IMR-90 (cell line): ENCODE measurements around the gene MICA. TPM values are rescaled to one million over a fixed set of nuclear protein-coding genes. Genes with fewer than 3 reads are reported as not detected.

Experiments
- ATAC-seq: fragments of 200-7000 bp; cut with Tn5 transposase; 2 replicates; pipeline ENCODE4 v1.9.1; 2020; ENCODE audit warnings: low read depth, mild to moderate bottlenecking, moderate library complexity
- BruUV-seq: library from RNA; stranded (reverse); fragments of 400-500 nt; replicated peaks from 2 replicates; lab custom pipeline; 2021; lab: Mats Ljungman, UMichigan
- CTCF ChIA-PET: fragments of 300-600 bp; formaldehyde crosslinking; extraction: SDS; loops from one replicate; lab custom pipeline; 2021; ENCODE audit warnings: antibody characterized with exemption; lab: Yijun Ruan, JAX
- POLR2A ChIA-PET: fragments of 300-600 bp; sonication (Branson Sonifier 250); formaldehyde crosslinking; loops from one replicate; lab custom pipeline; 2022; ENCODE audit warnings: antibody characterized with exemption; ENCODE audit not compliant: unreplicated experiment; lab: Charles Lee
- DNase-seq: peaks from one replicate; pipeline ENCODE4 v3.0.0; 2013
- H2AFZ ChIP-seq: replicated peaks from 2 replicates; pipeline ENCODE3; 2013; ENCODE audit warnings: low read length, mild to moderate bottlenecking; ENCODE audit not compliant: poor library complexity
- H2AK5ac ChIP-seq: 2 replicates; pipeline ENCODE4 v1.6.1; 2013; ENCODE audit warnings: low read depth, low read length, inconsistent platforms
- H2AK9ac ChIP-seq: replicated peaks from 2 replicates; pipeline ENCODE3; 2013; ENCODE audit warnings: mild to moderate bottlenecking, low read depth, low read length, moderate library complexity; ENCODE audit not compliant: poor library complexity
- H2BK120ac ChIP-seq: 2 replicates; pipeline ENCODE4 v1.6.1; 2013; ENCODE audit warnings: low read depth, low read length, inconsistent platforms
- H2BK15ac ChIP-seq: 3 replicates; pipeline ENCODE4 v1.6.1; 2013; ENCODE audit warnings: low read depth, low read length, inconsistent platforms
- H2BK20ac ChIP-seq: 2 replicates; pipeline ENCODE4 v1.6.1; 2013; ENCODE audit warnings: low read depth, mild to moderate bottlenecking, inconsistent platforms, low read length, moderate library complexity
- H2BK5ac ChIP-seq: 2 replicates; pipeline ENCODE4 v1.6.1; 2013; ENCODE audit warnings: mild to moderate bottlenecking, low read depth, low read length, inconsistent platforms; ENCODE audit not compliant: poor library complexity, severe bottlenecking
- H3K14ac ChIP-seq: replicated peaks from 2 replicates; pipeline ENCODE4 v1.6.1; 2013; ENCODE audit warnings: low read depth, low read length, inconsistent platforms
- H3K18ac ChIP-seq: 2 replicates; pipeline ENCODE4 v1.6.1; 2013; ENCODE audit warnings: low read depth, low read length, control low read depth
- H3K23ac ChIP-seq: 2 replicates; pipeline ENCODE4 v1.6.1; 2013; ENCODE audit warnings: low read depth, low read length, inconsistent platforms
- H3K27ac ChIP-seq: 2 replicates; pipeline ENCODE4 v1.5.1; 2013; ENCODE audit warnings: mild to moderate bottlenecking, control low read depth, low read length; ENCODE audit not compliant: insufficient read depth
- H3K27me3 ChIP-seq: 2 replicates; pipeline ENCODE4 v1.6.1; 2013; ENCODE audit warnings: low read length; ENCODE audit not compliant: control insufficient read depth, insufficient read depth
- H3K36me3 ChIP-seq: 2 replicates; pipeline ENCODE4 v1.6.1; 2013; ENCODE audit warnings: low read length, mixed read lengths; ENCODE audit not compliant: control insufficient read depth, insufficient read depth
- H3K4ac ChIP-seq: 2 replicates; pipeline ENCODE4 v1.6.1; 2013; ENCODE audit warnings: low read depth, low read length, inconsistent platforms
- H3K4me1 ChIP-seq: 2 replicates; pipeline ENCODE4 v1.6.1; 2013; ENCODE audit warnings: low read length, mixed read lengths; ENCODE audit not compliant: control insufficient read depth, insufficient read depth
- H3K4me2 ChIP-seq: 2 replicates; pipeline ENCODE4 v1.6.1; 2013; ENCODE audit warnings: low read depth, mild to moderate bottlenecking, control low read depth, low read length, moderate library complexity
- H3K4me3 ChIP-seq: 2 replicates; pipeline ENCODE4 v1.5.1; 2013; ENCODE audit warnings: low read depth, mild to moderate bottlenecking, control low read depth, low read length, moderate library complexity; ENCODE audit not compliant: insufficient read depth
- H3K56ac ChIP-seq: 2 replicates; pipeline ENCODE4 v1.6.1; 2013; ENCODE audit warnings: low read length, inconsistent platforms; ENCODE audit not compliant: insufficient read depth; ENCODE audit errors: extremely low read depth
- H3K79me1 ChIP-seq, 2 experiments: 2 replicates each; pipeline ENCODE4 v1.6.1; 2013; ENCODE audit warnings: low read length in 2 of 2, inconsistent platforms in 1 of 2, low read depth in 1 of 2
- H3K9ac ChIP-seq: 2 replicates; pipeline ENCODE4 v1.6.1; 2013; ENCODE audit warnings: low read depth, low read length, control low read depth
- H3K9me1 ChIP-seq: 2 replicates; pipeline ENCODE4 v1.6.1; 2013; ENCODE audit warnings: low read length, inconsistent platforms; ENCODE audit not compliant: insufficient read depth
- H3K9me3 ChIP-seq: 2 replicates; pipeline ENCODE4 v1.6.1; 2013; ENCODE audit warnings: low read length; ENCODE audit not compliant: control insufficient read depth, insufficient read depth
- H4K20me1 ChIP-seq: 2 replicates; pipeline ENCODE4 v1.6.1; 2013; ENCODE audit warnings: low read length, inconsistent platforms; ENCODE audit not compliant: insufficient read depth
- H4K5ac ChIP-seq: 2 replicates; pipeline ENCODE4 v1.6.1; 2013; ENCODE audit warnings: mild to moderate bottlenecking, low read depth, low read length, control low read depth
- H4K8ac ChIP-seq, 2 experiments: 2 replicates each; pipeline ENCODE4 v1.6.1; 2013; ENCODE audit warnings: low read depth in 2 of 2, low read length in 2 of 2, control low read depth in 1 of 2, inconsistent platforms in 1 of 2
- H4K91ac ChIP-seq: 2 replicates; pipeline ENCODE4 v1.6.1; 2013; ENCODE audit warnings: low read depth, low read length, inconsistent platforms; ENCODE audit not compliant: insufficient read depth
- BHLHE40 ChIP-seq: fragments of 150-350 bp; IDR thresholded peaks from 2 replicates; pipeline ENCODE4 v1.6.1; 2016; ENCODE audit warnings: mild to moderate bottlenecking, low read depth, low read length
- CEBPB ChIP-seq: IDR thresholded peaks from 2 replicates; pipeline ENCODE4 v1.6.1; 2012; ENCODE audit warnings: low read depth, low read length, improper control_type of control experiment
- CHD1 ChIP-seq: IDR thresholded peaks from 2 replicates; pipeline ENCODE4 v1.6.1; 2012; ENCODE audit warnings: low read depth, low read length, improper control_type of control experiment
- MXI1 ChIP-seq: IDR thresholded peaks from 2 replicates; pipeline ENCODE4 v1.6.1; 2012; ENCODE audit warnings: low read depth, mild to moderate bottlenecking, low read length, moderate library complexity, borderline replicate concordance
- RAD21 ChIP-seq: IDR thresholded peaks from 2 replicates; pipeline ENCODE4 v1.6.1; 2012; ENCODE audit warnings: low read length, improper control_type of control experiment
- RCOR1 ChIP-seq: IDR thresholded peaks from 2 replicates; pipeline ENCODE4 v1.6.1; 2012; ENCODE audit warnings: mild to moderate bottlenecking, low read length, improper control_type of control experiment; ENCODE audit not compliant: insufficient replicate concordance
- RFX5 ChIP-seq: IDR thresholded peaks from 2 replicates; pipeline ENCODE4 v1.8.0; 2012; ENCODE audit warnings: low read depth, mild to moderate bottlenecking, low read length, moderate library complexity
- SMC3 ChIP-seq: fragments of 150-350 bp; IDR thresholded peaks from 2 replicates; pipeline ENCODE4 v1.6.1; 2016; ENCODE audit warnings: low read depth, mild to moderate bottlenecking, antibody characterized with exemption, low read length, moderate library complexity
- USF2 ChIP-seq: fragments of 150-350 bp; IDR thresholded peaks from 2 replicates; pipeline ENCODE4 v1.6.1; 2017; ENCODE audit warnings: mild to moderate bottlenecking, antibody characterized with exemption, low read length, low read depth
- WGBS, 2 experiments: methylation state at CpG; one replicate each; pipeline versions ENCODE4 v1.1.5 to v1.1.7; 2013; ENCODE audit warnings: missing lambda C conversion rate in 2 of 2; ENCODE audit not compliant: insufficient read length in 1 of 2; ENCODE audit errors: extremely low coverage in 2 of 2; 5-methylcytosine and 5-hydroxymethylcytosine counted together
- dilution Hi-C: fragments of 300-500 bp; cut with HindIII; formaldehyde crosslinking; loops from one replicate; pipeline ENCODE4 v1.14.3; 2018; ENCODE audit warnings: low sequenced_read_pairs; ENCODE audit not compliant: unreplicated experiment
- in situ Hi-C: fragments of 300-500 bp; cut with MboI; formaldehyde crosslinking; loops from 3 replicates; pipeline ENCODE4 v1.14.3; 2019; ENCODE audit warnings: low sequenced_read_pairs, inconsistent platforms, mixed read lengths
- intact Hi-C: fragments of 100-400 bp; cut with micrococcal nuclease; formaldehyde crosslinking; loops from 2 replicates; pipeline ENCODE4 v1.10.0; 2022
- polyA plus RNA-seq, 3 experiments: library from polyadenylated mRNA; depleted of rRNA; stranded (reverse); fragments of >200 nt; gene quantifications; 2 replicates each; pipeline ENCODE4 v1.2.3, GENCODE V29; 2012; ENCODE audit warnings: low replicate concordance in 1 of 3
- total RNA-seq: library from RNA; depleted of rRNA; stranded (reverse); fragments of >200 nt; gene quantifications from 2 replicates; pipeline ENCODE4 v1.2.3, GENCODE V29; 2012
- TF ChIP-seq, protein P1 (sequence below): conservative IDR thresholded peaks from 2 replicates; pipeline ENCODE4 v1.5.1; 2012; ENCODE audit warnings: mild to moderate bottlenecking, low read depth, low read length, improper control_type of control experiment

The MICA gene
- total and polyA plus RNA-seq, 2 of the 4 experiments (the other 2 are of a cell fraction): 55.9 to 67.7 TPM

- no peaks in the 10 kb centered on the region for H3K79me1 ChIP-seq
- H2BK20ac ChIP-seq: no peak overlapping the region
- H3K56ac ChIP-seq: no peak overlapping the region
- ChIA-PET POLR2A (no interaction called here), CTCF (no interaction called here)
- no peak overlapping the region for H4K5ac ChIP-seq
- H3K36me3 ChIP-seq: no peaks in the 10 kb centered on the region
- TF ChIP-seq CEBPB: no peak
- no peak for TF ChIP-seq SMC3
- TF ChIP-seq RFX5: no peak
- no peak for TF ChIP-seq RAD21
- no peak for TF ChIP-seq BHLHE40
- TF ChIP-seq USF2: no peak
- no peak for TF ChIP-seq MXI1
- TF ChIP-seq, protein P1, sequence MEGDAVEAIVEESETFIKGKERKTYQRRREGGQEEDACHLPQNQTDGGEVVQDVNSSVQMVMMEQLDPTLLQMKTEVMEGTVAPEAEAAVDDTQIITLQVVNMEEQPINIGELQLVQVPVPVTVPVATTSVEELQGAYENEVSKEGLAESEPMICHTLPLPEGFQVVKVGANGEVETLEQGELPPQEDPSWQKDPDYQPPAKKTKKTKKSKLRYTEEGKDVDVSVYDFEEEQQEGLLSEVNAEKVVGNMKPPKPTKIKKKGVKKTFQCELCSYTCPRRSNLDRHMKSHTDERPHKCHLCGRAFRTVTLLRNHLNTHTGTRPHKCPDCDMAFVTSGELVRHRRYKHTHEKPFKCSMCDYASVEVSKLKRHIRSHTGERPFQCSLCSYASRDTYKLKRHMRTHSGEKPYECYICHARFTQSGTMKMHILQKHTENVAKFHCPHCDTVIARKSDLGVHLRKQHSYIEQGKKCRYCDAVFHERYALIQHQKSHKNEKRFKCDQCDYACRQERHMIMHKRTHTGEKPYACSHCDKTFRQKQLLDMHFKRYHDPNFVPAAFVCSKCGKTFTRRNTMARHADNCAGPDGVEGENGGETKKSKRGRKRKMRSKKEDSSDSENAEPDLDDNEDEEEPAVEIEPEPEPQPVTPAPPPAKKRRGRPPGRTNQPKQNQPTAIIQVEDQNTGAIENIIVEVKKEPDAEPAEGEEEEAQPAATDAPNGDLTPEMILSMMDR: no peak
- no peak for TF ChIP-seq CHD1
- no peak for TF ChIP-seq RCOR1
- in situ Hi-C loops (no loop called here), intact Hi-C loops (no loop called here), dilution Hi-C loops (no loop called here)
- no peak overlapping the region for H3K23ac ChIP-seq
- no peak overlapping the region for H3K4ac ChIP-seq
- no peaks in the 10 kb centered on the region for H3K9me3 ChIP-seq
- no peak overlapping the region for H4K8ac ChIP-seq
- no peak overlapping the region for H3K9ac ChIP-seq
- no peaks in the 10 kb centered on the region for H3K4me1 ChIP-seq
- H2AFZ ChIP-seq: no peak overlapping the region
- no TSS peak for BruUV-seq
- H4K20me1 ChIP-seq: no peaks in the 10 kb centered on the region
- H3K4me3 ChIP-seq: no peak overlapping the region
- no peak overlapping the region for H3K27ac ChIP-seq
- no peak overlapping the region for H4K91ac ChIP-seq
- no CpG with 5 or more reads among the region's 2 CpGs for WGBS, 2 experiments
- no peak overlapping the region for H3K4me2 ChIP-seq
- DNase-seq (no peak), ATAC-seq (no peak)
- H3K9me1 ChIP-seq: no peaks in the 10 kb centered on the region
- H2AK5ac ChIP-seq: no peak overlapping the region
- H3K18ac ChIP-seq: no peak overlapping the region
- no peak overlapping the region for H2BK15ac ChIP-seq
- H3K14ac ChIP-seq: no peak overlapping the region
- H2BK5ac ChIP-seq: no peak overlapping the region
- no peak overlapping the region for H2BK120ac ChIP-seq
- no peak overlapping the region for H2AK9ac ChIP-seq
- H3K27me3 ChIP-seq: peaks cover 4% of the 10 kb centered on the region
These were observed 27.1 kb downstream of the MICA start for GRCh38 chr6:31430449-31430848.
